ENCODE measurements around the gene FAM149A. TPM values are rescaled to one million over a fixed set of nuclear protein-coding genes. Genes with fewer than 3 reads are reported as not detected.

Gene FAM149A
- total RNA-seq, 1 donor from 2014 or later: not detected

- H3K27me3 Mint-ChIP-seq: peaks cover 20% of the 10 kb centered on the region
- intact Hi-C loops (cut with micrococcal nuclease): no loop called here
- ChIA-PET CTCF (no interaction called here), POLR2A (no interaction called here)
- no peaks in the 10 kb centered on the region for H3K4me1 Mint-ChIP-seq
- no peak overlapping the region for H3K4me3 Mint-ChIP-seq
- H3K27ac Mint-ChIP-seq: no peak overlapping the region
- TF ChIP-seq CTCF (IDR thresholded peaks at IDR 0.05): no peak
- no peak for DNase-seq
- no peak for ATAC-seq (ENCODE audit: low read depth)
- no peaks in the 10 kb centered on the region for H3K9me3 Mint-ChIP-seq
- no peaks in the 10 kb centered on the region for H3K36me3 Mint-ChIP-seq (ENCODE audit: low read depth)
Measured at GRCh38 chr4:186116697-186117096, 12.2 kb downstream of the FAM149A start.

GRCh38 chr4:186118582-186118981 is 14.1 kb downstream of the FAM149A start:
- Mint-ChIP-seq H3K9me3 (no peaks in the 10 kb centered on the region), H3K4me1 (no peaks in the 10 kb centered on the region), H3K27me3 (peaks cover 20% of the 10 kb centered on the region), H3K4me3 (no peak overlapping the region), H3K27ac (no peak overlapping the region), H3K36me3 (ENCODE audit: low read depth) (no peaks in the 10 kb centered on the region)
- DNase-seq: no peak
- ATAC-seq (ENCODE audit: low read depth): no peak
- no peak for TF ChIP-seq CTCF (IDR thresholded peaks at IDR 0.05)
- CTCF ChIA-PET: no interaction called here
- intact Hi-C loops (cut with micrococcal nuclease): no loop called here
- POLR2A ChIA-PET: no interaction called here

GRCh38 chr4:186121057-186121456 is 16.6 kb downstream of the FAM149A start:
- TF ChIP-seq CTCF (IDR thresholded peaks at IDR 0.05): no peak
- intact Hi-C loops (cut with micrococcal nuclease): no loop called here
- CTCF ChIA-PET: no interaction called here
- DNase-seq (no peak), ATAC-seq (ENCODE audit: low read depth) (no peak)
- Mint-ChIP-seq H3K4me1 (no peaks in the 10 kb centered on the region), H3K36me3 (ENCODE audit: low read depth) (no peaks in the 10 kb centered on the region), H3K9me3 (no peaks in the 10 kb centered on the region), H3K4me3 (no peak overlapping the region), H3K27ac (no peak overlapping the region), H3K27me3 (peaks cover 21% of the 10 kb centered on the region)
- POLR2A ChIA-PET: no interaction called here

- H3K27ac Mint-ChIP-seq: no peak overlapping the region
- POLR2A ChIA-PET: no interaction called here
- peaks cover under 1% of the 10 kb centered on the region for H3K4me1 Mint-ChIP-seq
- ATAC-seq (ENCODE audit: low read depth) (no peak), DNase-seq (no peak)
- no peaks in the 10 kb centered on the region for H3K36me3 Mint-ChIP-seq (ENCODE audit: low read depth)
- no peak for TF ChIP-seq CTCF (IDR thresholded peaks at IDR 0.05)
- intact Hi-C loops (cut with micrococcal nuclease): no loop called here
- H3K9me3 Mint-ChIP-seq: no peaks in the 10 kb centered on the region
- H3K4me3 Mint-ChIP-seq: no peak overlapping the region
- CTCF ChIA-PET: no interaction called here
- peaks cover 4% of the 10 kb centered on the region for H3K27me3 Mint-ChIP-seq
Measured at GRCh38 chr4:186128842-186129241, 24.3 kb downstream of the FAM149A start.

GRCh38 chr4:186131935-186132334 is 27.4 kb downstream of the FAM149A start:
- H3K36me3 Mint-ChIP-seq (ENCODE audit: low read depth): no peaks in the 10 kb centered on the region
- H3K4me3 Mint-ChIP-seq: no peak overlapping the region
- POLR2A ChIA-PET: no interaction called here
- intact Hi-C loops (cut with micrococcal nuclease): no loop called here
- H3K27me3 Mint-ChIP-seq: no peaks in the 10 kb centered on the region
- DNase-seq: no peak
- no peak for ATAC-seq (ENCODE audit: low read depth)
- TF ChIP-seq CTCF (IDR thresholded peaks at IDR 0.05): no peak
- no peaks in the 10 kb centered on the region for H3K9me3 Mint-ChIP-seq
- no peak overlapping the region for H3K27ac Mint-ChIP-seq
- CTCF ChIA-PET: no interaction called here
- peaks cover 8% of the 10 kb centered on the region for H3K4me1 Mint-ChIP-seq
